ENCODE data around the gene AKR1E2. TPM values are rescaled to one million over a fixed set of nuclear protein-coding genes. Genes with fewer than 3 reads are reported as not detected.
A peak's percentile ranks its signal among the peaks of the same experiment; 100 is the strongest.

The AKR1E2 gene
- total and polyA plus RNA-seq, 9 of the 15 experiments (the other 6 are each of a cell fraction or from before 2014, with no cell fraction given), result 4.2 to 16.6 (median 9.8) TPM

- peak; percentile 47; the same call in 1 of the 2 replicates for TF ChIP-seq TCF7L2 (IDR thresholded peaks at IDR 0.05; ENCODE audit: low read depth, low read length)
- no peak for TF ChIP-seq RERE (CRISPR knock-in tag; IDR thresholded peaks at IDR 0.05; ENCODE audit: borderline replicate concordance)
- no peak for TF ChIP-seq THRAP3 (IDR thresholded peaks at IDR 0.05; ENCODE audit: borderline replicate concordance)
- no peak for TF ChIP-seq ZC3H8 (IDR thresholded peaks at IDR 0.05)
- no peak for TF ChIP-seq ATF1 (CRISPR knock-in tag; IDR thresholded peaks at IDR 0.05)
- TF ChIP-seq ATF1 (tag; IDR thresholded peaks at IDR 0.05), result peak; percentile 56
- no peak for TF ChIP-seq ZNF436 (CRISPR knock-in tag; IDR thresholded peaks at IDR 0.05)
- TF ChIP-seq SMAD2 (IDR thresholded peaks at IDR 0.05; ENCODE audit: low read depth, low read length), result no peak
- peak in 1 of 2 experiments; percentile 58; a peak in 2 of 4 replicates for TF ChIP-seq MLLT1 (IDR thresholded peaks at IDR 0.05)
- peak; percentile 96 for TF ChIP-seq FOXM1 (IDR thresholded peaks at IDR 0.05; ENCODE audit: low read depth)
- TF ChIP-seq FOXM1 (CRISPR knock-in tag; IDR thresholded peaks at IDR 0.05; ENCODE audit: low read depth), result no peak
- TF ChIP-seq NEUROD1 (IDR thresholded peaks at IDR 0.05; ENCODE audit: borderline replicate concordance, low read depth, low read length, partially characterized antibody), result peak; percentile 86
- TF ChIP-seq POLR2H (tag; IDR thresholded peaks at IDR 0.05; ENCODE audit: low read depth), result peak; percentile 39; the same call in 1 of the 2 replicates
- 0 out of 2 replicates have a peak, but pooled peaks have one; percentile 61 for TF ChIP-seq ZC3H11A (IDR thresholded peaks at IDR 0.05; ENCODE audit: low read depth, low read length)
- TF ChIP-seq RAD51 (IDR thresholded peaks at IDR 0.05; ENCODE audit: borderline replicate concordance, low read depth), result peak; percentile 45
- peak; percentile 93 for TF ChIP-seq ARID3A (IDR thresholded peaks at IDR 0.05; ENCODE audit: borderline replicate concordance, low read depth, low read length)
- TF ChIP-seq MIER1 (IDR thresholded peaks at IDR 0.05; ENCODE audit: low read depth), result peak; percentile 73
- TF ChIP-seq ZNF146 (CRISPR knock-in tag; IDR thresholded peaks at IDR 0.05; ENCODE audit: unreplicated experiment), result no peak
- TF ChIP-seq BRD9 (IDR thresholded peaks at IDR 0.05; ENCODE audit: low read depth, partially characterized antibody), result peak; percentile 97
- TF ChIP-seq PRPF4 (IDR thresholded peaks at IDR 0.05; ENCODE audit: insufficient read depth, low read depth, low read length, poor library complexity, severe bottlenecking), result no peak
These were observed 41.7 kb downstream of the AKR1E2 start (continued) for GRCh38 chr10:4867520-4868356.
